Neural progenitor cell (in vitro differentiated cells): ENCODE measurements around the gene SMIM21.

ENCODE experiments used
- CTCF ChIP-seq: fragments of 200-600 bp; sonication (generic); IDR thresholded peaks from 2 replicates; pipeline ENCODE4 v1.5.1; 2017; ENCODE audit warnings: antibody characterized with exemption, mild to moderate bottlenecking
- EZH2 ChIP-seq: fragments of 200-600 bp; sonication (generic); IDR thresholded peaks from 2 replicates; pipeline ENCODE4 v1.6.1; 2017; ENCODE audit warnings: antibody characterized with exemption, mild to moderate bottlenecking, moderate library complexity

GRCh38 chr18:75454022-75454795 is 26.7 kb upstream of the SMIM21 start:
- TF ChIP-seq CTCF (no peak), EZH2 (no peak)
